Ishikawa (cell line): ENCODE measurements around the gene RAB6B.

Experiments
- CEBPB ChIP-seq: IDR thresholded peaks from 2 replicates; pipeline ENCODE4 v1.6.1; 2012
- CREB1 ChIP-seq: IDR thresholded peaks from 2 replicates; pipeline ENCODE4 v1.6.1; 2012; ENCODE audit warnings: low read depth
- EGR1 ChIP-seq: IDR thresholded peaks from 2 replicates; pipeline ENCODE4 v1.6.1; 2012
- EP300 ChIP-seq: IDR thresholded peaks from 2 replicates; pipeline ENCODE4 v1.6.1; 2012; ENCODE audit warnings: borderline replicate concordance
- FOXM1 ChIP-seq: IDR thresholded peaks from 2 replicates; pipeline ENCODE4 v1.6.1; 2012; ENCODE audit warnings: low read depth, borderline replicate concordance
- NFIC ChIP-seq: IDR thresholded peaks from 2 replicates; pipeline ENCODE4 v1.6.1; 2012
- RAD21 ChIP-seq: IDR thresholded peaks from 2 replicates; pipeline ENCODE4 v1.6.1; 2012; ENCODE audit warnings: low read depth
- TAF1 ChIP-seq: IDR thresholded peaks from 2 replicates; pipeline ENCODE4 v1.6.1; 2012; ENCODE audit warnings: low read depth, mild to moderate bottlenecking
- TCF12 ChIP-seq: IDR thresholded peaks from 2 replicates; pipeline ENCODE4 v1.6.1; 2012; ENCODE audit warnings: low read depth
- TEAD4 ChIP-seq: IDR thresholded peaks from 2 replicates; pipeline ENCODE4 v1.6.1; 2012
- YY1 ChIP-seq: IDR thresholded peaks from 2 replicates; pipeline ENCODE4 v1.6.1; 2012; ENCODE audit warnings: low read depth
- ZBTB7A ChIP-seq: IDR thresholded peaks from 2 replicates; pipeline ENCODE4 v1.6.1; 2012; ENCODE audit warnings: low read depth
- TF ChIP-seq, protein P1 (sequence below): IDR thresholded peaks from 2 replicates; pipeline ENCODE4 v1.6.1; 2012
- TF ChIP-seq, protein P2 (sequence below): IDR thresholded peaks from 2 replicates; pipeline ENCODE4 v1.6.1; 2012; ENCODE audit warnings: low read depth, mild to moderate bottlenecking
- TF ChIP-seq, protein P3 (sequence below): IDR thresholded peaks from 2 replicates; pipeline ENCODE4 v1.6.1; 2012

Gene RAB6B

DNA sequence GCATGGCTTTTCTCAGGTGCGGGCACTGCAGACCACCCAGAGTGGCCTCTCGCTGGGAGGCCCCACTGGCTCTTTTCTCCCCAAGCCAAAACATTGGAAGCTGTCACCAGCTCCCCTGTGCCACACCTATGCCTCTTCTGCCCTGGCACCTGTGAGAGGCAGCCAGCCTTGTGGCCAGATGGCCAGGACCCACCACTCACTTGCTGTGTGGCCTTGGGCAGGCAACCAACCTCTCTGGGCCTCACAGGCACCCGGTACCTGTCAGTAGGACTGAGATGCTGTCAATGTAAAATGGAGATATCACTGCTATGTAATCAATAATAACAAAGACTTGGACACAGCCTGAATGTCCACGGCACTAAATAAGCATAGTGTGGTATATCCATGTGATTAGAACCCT is 53.5 kb downstream of the RAB6B start:
- no peak for TF ChIP-seq YY1
- no peak for TF ChIP-seq CEBPB

DNA sequence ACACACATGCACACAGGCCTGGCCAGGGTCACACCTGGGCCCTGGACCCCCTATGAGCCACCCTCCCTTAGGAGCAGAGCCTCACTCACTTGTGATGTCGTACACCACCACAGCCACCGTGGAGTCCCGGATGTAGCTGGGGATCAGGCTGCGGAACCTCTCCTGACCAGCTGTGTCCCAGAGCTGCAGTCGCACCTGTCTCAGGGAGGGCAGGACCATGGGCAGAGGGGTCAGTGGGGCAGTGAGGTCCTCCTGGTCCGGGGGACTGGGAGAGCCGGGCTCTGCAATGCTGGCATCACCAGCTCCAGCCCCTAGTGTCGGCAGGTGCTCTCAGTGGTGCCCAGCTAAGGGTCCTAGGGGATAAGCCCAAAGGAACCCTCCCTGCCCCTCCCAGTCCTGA is 54.5 kb downstream of the RAB6B start:
- TF ChIP-seq RAD21: no peak
- no peak for TF ChIP-seq TEAD4
- no peak for TF ChIP-seq ZBTB7A

DNA sequence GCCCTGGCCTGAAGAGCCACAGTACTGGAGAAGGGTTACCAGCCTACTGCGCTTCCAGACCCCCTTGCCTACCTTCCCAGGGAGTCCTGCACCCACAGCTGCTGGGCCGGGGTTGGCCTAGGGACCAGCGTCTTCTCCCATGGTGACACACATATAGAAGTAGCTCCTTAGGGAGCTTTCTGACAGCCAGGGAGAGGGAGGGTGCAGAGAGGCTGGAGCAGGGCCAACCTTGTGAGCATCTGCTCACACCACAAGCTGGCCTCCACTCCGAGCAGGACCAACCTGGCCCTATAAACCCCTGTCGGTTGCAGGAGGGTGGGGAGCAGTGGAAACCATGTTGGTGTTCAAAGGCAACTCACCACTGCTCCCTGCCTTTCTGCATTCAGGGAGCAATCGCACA is 54.9 kb downstream of the RAB6B start:
- TF ChIP-seq ZBTB7A: no peak
- TF ChIP-seq YY1: no peak
- TF ChIP-seq CEBPB: no peak
- no peak for TF ChIP-seq RAD21
- TF ChIP-seq, protein P1, sequence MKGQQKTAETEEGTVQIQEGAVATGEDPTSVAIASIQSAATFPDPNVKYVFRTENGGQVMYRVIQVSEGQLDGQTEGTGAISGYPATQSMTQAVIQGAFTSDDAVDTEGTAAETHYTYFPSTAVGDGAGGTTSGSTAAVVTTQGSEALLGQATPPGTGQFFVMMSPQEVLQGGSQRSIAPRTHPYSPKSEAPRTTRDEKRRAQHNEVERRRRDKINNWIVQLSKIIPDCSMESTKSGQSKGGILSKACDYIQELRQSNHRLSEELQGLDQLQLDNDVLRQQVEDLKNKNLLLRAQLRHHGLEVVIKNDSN: no peak
- no peak for TF ChIP-seq EGR1
- TF ChIP-seq, protein P2, sequence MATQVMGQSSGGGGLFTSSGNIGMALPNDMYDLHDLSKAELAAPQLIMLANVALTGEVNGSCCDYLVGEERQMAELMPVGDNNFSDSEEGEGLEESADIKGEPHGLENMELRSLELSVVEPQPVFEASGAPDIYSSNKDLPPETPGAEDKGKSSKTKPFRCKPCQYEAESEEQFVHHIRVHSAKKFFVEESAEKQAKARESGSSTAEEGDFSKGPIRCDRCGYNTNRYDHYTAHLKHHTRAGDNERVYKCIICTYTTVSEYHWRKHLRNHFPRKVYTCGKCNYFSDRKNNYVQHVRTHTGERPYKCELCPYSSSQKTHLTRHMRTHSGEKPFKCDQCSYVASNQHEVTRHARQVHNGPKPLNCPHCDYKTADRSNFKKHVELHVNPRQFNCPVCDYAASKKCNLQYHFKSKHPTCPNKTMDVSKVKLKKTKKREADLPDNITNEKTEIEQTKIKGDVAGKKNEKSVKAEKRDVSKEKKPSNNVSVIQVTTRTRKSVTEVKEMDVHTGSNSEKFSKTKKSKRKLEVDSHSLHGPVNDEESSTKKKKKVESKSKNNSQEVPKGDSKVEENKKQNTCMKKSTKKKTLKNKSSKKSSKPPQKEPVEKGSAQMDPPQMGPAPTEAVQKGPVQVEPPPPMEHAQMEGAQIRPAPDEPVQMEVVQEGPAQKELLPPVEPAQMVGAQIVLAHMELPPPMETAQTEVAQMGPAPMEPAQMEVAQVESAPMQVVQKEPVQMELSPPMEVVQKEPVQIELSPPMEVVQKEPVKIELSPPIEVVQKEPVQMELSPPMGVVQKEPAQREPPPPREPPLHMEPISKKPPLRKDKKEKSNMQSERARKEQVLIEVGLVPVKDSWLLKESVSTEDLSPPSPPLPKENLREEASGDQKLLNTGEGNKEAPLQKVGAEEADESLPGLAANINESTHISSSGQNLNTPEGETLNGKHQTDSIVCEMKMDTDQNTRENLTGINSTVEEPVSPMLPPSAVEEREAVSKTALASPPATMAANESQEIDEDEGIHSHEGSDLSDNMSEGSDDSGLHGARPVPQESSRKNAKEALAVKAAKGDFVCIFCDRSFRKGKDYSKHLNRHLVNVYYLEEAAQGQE: no peak
- TF ChIP-seq TAF1: no peak
- TF ChIP-seq NFIC: no peak
- TF ChIP-seq, protein P3, sequence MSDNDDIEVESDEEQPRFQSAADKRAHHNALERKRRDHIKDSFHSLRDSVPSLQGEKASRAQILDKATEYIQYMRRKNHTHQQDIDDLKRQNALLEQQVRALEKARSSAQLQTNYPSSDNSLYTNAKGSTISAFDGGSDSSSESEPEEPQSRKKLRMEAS: no peak
- no peak for TF ChIP-seq CREB1
- no peak for TF ChIP-seq TCF12
- TF ChIP-seq TEAD4: no peak
- TF ChIP-seq FOXM1: no peak
- no peak for TF ChIP-seq EP300

DNA sequence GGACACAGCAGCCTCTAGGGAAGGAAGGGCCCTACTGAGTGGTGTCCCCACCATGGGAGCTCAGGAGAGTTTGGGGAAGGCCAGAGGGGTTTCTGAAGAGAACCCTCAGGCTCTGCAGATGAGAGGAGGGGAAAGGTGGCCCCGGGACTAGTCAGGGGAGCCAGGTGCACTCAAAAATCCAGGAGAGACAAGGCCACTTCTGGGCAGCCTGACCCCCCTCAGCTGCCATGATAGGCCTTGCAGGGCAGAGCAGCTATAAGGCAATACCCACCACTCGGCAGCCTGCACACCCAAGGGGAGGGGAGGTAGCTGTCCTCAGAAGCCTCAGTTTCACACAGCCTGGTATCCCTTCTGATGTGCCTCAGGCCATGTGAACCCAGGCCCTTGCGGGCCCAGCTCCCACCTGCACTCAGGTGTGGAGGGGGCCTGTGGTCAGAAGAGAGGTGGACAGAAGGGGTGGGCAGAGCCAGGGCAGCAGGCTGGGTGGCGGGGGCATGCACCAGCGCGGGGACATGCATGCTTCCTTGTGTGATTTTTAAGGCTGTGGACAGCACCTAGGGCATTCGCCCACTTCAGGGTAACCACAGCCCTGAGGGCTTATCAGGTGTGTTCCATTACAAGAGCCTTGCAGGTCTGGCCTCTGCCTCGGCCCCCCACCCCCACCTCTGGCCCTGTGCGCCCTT is 55.5 kb downstream of the RAB6B start:
- TF ChIP-seq RAD21 (no peak), ZBTB7A (no peak), NFIC (no peak), EGR1 (no peak), YY1 (no peak), CREB1 (no peak), CEBPB (no peak)
- TF ChIP-seq, protein P3: no peak
- TF ChIP-seq, protein P2: no peak
- TF ChIP-seq, protein P1: no peak

DNA sequence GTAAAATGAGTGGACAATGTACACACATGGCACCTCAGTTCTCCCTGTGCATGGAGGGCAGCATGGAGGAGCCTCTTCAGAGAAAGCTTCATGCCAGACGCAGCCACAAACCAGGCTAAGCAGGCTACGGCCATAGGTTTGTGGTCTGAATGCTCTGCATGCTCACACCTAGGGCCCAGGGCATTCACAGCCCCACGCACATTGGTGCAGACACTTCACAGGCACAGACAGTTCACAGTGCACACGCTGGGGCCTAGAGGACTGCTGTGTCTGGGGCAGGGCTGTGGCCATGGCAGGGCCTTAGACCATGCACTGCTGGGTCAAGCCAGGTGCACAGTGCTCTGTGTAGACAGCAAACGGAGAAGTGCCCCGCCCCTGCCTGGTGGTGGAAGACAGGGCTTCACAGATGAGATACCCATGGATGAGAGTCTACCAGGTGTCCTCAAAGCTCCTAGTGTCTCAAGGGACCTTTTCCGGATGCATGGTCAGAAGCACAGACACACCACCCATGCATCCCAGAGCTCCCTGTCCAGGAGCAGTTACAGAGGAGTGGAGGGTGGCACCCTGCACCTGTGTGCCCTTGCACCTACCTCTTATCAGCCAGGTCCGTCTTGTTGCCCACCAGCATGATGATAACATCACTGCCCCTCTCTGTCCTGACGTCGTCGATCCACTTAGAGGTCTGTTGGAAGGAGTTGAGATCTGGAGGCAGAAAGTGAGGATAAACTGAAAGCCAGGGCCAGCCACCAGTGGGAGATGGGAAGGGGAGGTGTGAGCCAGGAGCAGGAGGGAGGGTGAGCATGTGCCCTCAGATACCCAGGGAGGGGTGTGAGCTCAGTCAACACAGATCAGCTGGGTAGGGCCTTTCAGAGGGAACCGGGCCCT is 56.5 kb downstream of the RAB6B start:
- TF ChIP-seq, protein P3: no peak
- TF ChIP-seq EGR1 (no peak), ZBTB7A (no peak), NFIC (no peak), FOXM1 (no peak), EP300 (no peak), TEAD4 (no peak), YY1 (no peak), TAF1 (no peak), CREB1 (no peak), CEBPB (no peak), RAD21 (no peak), TCF12 (no peak)
- TF ChIP-seq, protein P1: no peak
- TF ChIP-seq, protein P2: no peak
